ENCODE results near the gene MMADHC. TPM values are rescaled to one million over a fixed set of nuclear protein-coding genes. Genes with fewer than 3 reads are reported as not detected.

The MMADHC gene
- total and polyA plus RNA-seq, 2 of the 13 experiments (the other 11 are each of a cell fraction or from before 2014, with no cell fraction given): 90.2 to 210 TPM

DNA sequence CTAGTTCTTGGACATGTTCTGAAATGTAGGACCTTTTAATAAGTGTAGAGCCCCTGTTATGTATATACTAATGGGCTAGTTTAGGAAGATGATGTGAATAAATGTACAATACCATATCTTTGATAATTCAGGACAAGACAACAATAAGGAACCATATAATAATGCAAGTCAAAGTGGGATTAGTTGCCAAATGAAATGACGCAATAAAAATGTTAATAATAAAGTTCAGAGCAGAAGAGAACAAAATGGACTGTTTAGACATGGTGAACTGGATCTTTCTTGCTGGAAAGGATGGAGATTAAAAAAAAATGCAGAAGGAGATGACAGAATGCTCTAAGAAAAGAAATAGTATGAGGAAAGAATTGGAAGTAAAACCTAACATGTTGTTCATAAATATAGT, 43.7 kb downstream of the MMADHC start:
- WGBS (ENCODE audit: low lambda C conversion rate): 28% methylated on average over 1 of the region's 1 CpG
- Histone ChIP-seq H3K4me1 (ENCODE audit: insufficient read depth, low read length) (no peaks in the 10 kb centered on the region), H3K79me2 (ENCODE audit: insufficient read depth, low read length) (no peaks in the 10 kb centered on the region), H3K9ac (ENCODE audit: insufficient read depth, low read depth, low read length) (no peak overlapping the region), H3K4me3 (replicated peaks in 1 of 3; ENCODE audit: insufficient read depth in 1 of 3, low read depth in 2 of 3, low read length in 3 of 3) (no peak overlapping the region), H2AFZ (ENCODE audit: low read length) (no peak overlapping the region), H4K20me1 (ENCODE audit: insufficient read depth, low read length) (no peaks in the 10 kb centered on the region), H3K9me3 (ENCODE audit: low read length) (no peaks in the 10 kb centered on the region), H3K27me3 (ENCODE audit: control insufficient read depth in 1 of 2, insufficient read depth in 2 of 2, low read length in 2 of 2) (no peaks in the 10 kb centered on the region), H3K27ac (ENCODE audit: extremely low read length, insufficient read depth, low read length) (no peak overlapping the region), H3K4me2 (ENCODE audit: low read depth, low read length) (peak overlapping the region; percentile 46; the same call in 1 of the 2 replicates), H3K36me3 (replicated peaks in 1 of 2; ENCODE audit: control insufficient read depth in 1 of 2, insufficient read depth in 2 of 2, low read length in 2 of 2) (no peaks in the 10 kb centered on the region)
- intact Hi-C loops (cut with micrococcal nuclease; ENCODE audit: unreplicated experiment): no loop called here
- ChIA-PET CTCF (ENCODE audit: low intra/inter-chr PET ratio, low total read pairs) (no interaction called here), POLR2A (no interaction called here)
- in situ Hi-C loops (cut with HindIII; ENCODE audit: extremely low pct_ligation_motif_present, low pct_unique_long_range_greater_than_20kb): no loop called here
- no peak for ATAC-seq
- BruUV-seq (replicated peaks): no TSS peak
- TF ChIP-seq TOPORS (CRISPR knock-in tag; IDR thresholded peaks at IDR 0.05) (no peak), CEBPB (IDR thresholded peaks at IDR 0.05; ENCODE audit: borderline replicate concordance, low read depth, low read length) (peak; percentile 29; the same call in 1 of the 2 replicates), ATF7 (IDR thresholded peaks at IDR 0.05) (peak; percentile 77), ATF7 (CRISPR knock-in tag; IDR thresholded peaks at IDR 0.05) (no peak)
- FAIRE-seq: no peak
- no peak for DNase-seq (ENCODE audit: low spot score)

DNA sequence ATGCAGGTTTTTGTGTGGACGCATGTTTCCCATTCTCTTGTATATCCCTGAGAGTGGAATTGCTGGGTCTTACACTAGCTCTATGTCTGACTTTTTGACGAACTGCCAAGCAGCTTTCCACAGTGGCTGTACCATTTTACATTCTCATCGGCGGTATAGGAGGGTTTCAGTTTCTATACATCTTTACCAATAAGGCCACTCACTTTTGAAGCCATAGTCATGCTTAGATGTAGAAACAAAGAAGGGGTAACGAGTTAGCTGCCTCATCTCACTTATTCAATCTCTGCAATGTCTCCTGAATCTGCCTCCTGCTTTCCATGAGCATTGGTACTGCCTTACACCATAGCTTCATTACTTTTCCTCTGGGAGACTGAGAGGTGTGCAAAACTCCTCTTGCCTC, 47.4 kb downstream of the MMADHC start:
- no TSS peak for BruUV-seq (replicated peaks)
- no peak for FAIRE-seq
- no peak overlapping the region for H3K4me3 ChIP-seq (replicated peaks in 1 of 3; ENCODE audit: insufficient read depth in 1 of 3, low read depth in 2 of 3, low read length in 3 of 3)
- H3K4me2 ChIP-seq (ENCODE audit: low read depth, low read length): no peak overlapping the region
- H3K9me3 ChIP-seq (ENCODE audit: low read length): no peaks in the 10 kb centered on the region
- WGBS (ENCODE audit: low lambda C conversion rate): 20% methylated on average over 5 of the region's 5 CpGs
- H3K27ac ChIP-seq (ENCODE audit: extremely low read length, insufficient read depth, low read length): no peak overlapping the region
- POLR2A ChIA-PET: no interaction called here
- H3K36me3 ChIP-seq (replicated peaks in 1 of 2; ENCODE audit: control insufficient read depth in 1 of 2, insufficient read depth in 2 of 2, low read length in 2 of 2): no peaks in the 10 kb centered on the region
- H3K9ac ChIP-seq (ENCODE audit: insufficient read depth, low read depth, low read length): no peak overlapping the region
- CTCF ChIA-PET (ENCODE audit: low intra/inter-chr PET ratio, low total read pairs): no interaction called here
- intact Hi-C loops (cut with micrococcal nuclease; ENCODE audit: unreplicated experiment) (no loop called here), in situ Hi-C loops (cut with HindIII; ENCODE audit: extremely low pct_ligation_motif_present, low pct_unique_long_range_greater_than_20kb) (no loop called here)
- no peak for ATAC-seq
- TF ChIP-seq ZSCAN29 (CRISPR knock-in tag; conservative IDR thresholded peaks at IDR 0.05) (no peak), ISX (CRISPR knock-in tag; conservative IDR thresholded peaks at IDR 0.05) (no peak), ZBTB20 (CRISPR knock-in tag; IDR thresholded peaks at IDR 0.05; ENCODE audit: borderline replicate concordance, low read depth) (no peak), CC2D1A (CRISPR knock-in tag; IDR thresholded peaks at IDR 0.05) (no peak), PAWR (CRISPR knock-in tag; IDR thresholded peaks at IDR 0.05; ENCODE audit: borderline replicate concordance) (no peak), ARNT2 (CRISPR knock-in tag; IDR thresholded peaks at IDR 0.05; ENCODE audit: low read depth) (no peak), ZNF577 (CRISPR knock-in tag; IDR thresholded peaks at IDR 0.05; ENCODE audit: borderline replicate concordance, low read depth) (no peak), SAP130 (CRISPR knock-in tag; IDR thresholded peaks at IDR 0.05; ENCODE audit: low read depth) (no peak), FOXC1 (CRISPR knock-in tag; IDR thresholded peaks at IDR 0.05; ENCODE audit: borderline replicate concordance) (no peak), ZC3H13 (CRISPR knock-in tag; IDR thresholded peaks at IDR 0.05) (no peak)
- TF ChIP-seq, protein P1, sequence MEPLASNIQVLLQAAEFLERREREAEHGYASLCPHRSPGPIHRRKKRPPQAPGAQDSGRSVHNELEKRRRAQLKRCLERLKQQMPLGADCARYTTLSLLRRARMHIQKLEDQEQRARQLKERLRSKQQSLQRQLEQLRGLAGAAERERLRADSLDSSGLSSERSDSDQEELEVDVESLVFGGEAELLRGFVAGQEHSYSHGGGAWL (CRISPR knock-in tag; IDR thresholded peaks at IDR 0.05): no peak
- TF ChIP-seq, protein P2, sequence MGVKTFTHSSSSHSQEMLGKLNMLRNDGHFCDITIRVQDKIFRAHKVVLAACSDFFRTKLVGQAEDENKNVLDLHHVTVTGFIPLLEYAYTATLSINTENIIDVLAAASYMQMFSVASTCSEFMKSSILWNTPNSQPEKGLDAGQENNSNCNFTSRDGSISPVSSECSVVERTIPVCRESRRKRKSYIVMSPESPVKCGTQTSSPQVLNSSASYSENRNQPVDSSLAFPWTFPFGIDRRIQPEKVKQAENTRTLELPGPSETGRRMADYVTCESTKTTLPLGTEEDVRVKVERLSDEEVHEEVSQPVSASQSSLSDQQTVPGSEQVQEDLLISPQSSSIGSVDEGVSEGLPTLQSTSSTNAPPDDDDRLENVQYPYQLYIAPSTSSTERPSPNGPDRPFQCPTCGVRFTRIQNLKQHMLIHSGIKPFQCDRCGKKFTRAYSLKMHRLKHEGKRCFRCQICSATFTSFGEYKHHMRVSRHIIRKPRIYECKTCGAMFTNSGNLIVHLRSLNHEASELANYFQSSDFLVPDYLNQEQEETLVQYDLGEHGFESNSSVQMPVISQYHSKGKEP (CRISPR knock-in tag; IDR thresholded peaks at IDR 0.05): no peak
- DNase-seq (ENCODE audit: low spot score): no peak
- no peaks in the 10 kb centered on the region for H3K79me2 ChIP-seq (ENCODE audit: insufficient read depth, low read length)
- no peaks in the 10 kb centered on the region for H3K27me3 ChIP-seq (ENCODE audit: control insufficient read depth in 1 of 2, insufficient read depth in 2 of 2, low read length in 2 of 2)
- H3K4me1 ChIP-seq (ENCODE audit: insufficient read depth, low read length): no peaks in the 10 kb centered on the region
- H2AFZ ChIP-seq (ENCODE audit: low read length): no peak overlapping the region
- H4K20me1 ChIP-seq (ENCODE audit: insufficient read depth, low read length): no peaks in the 10 kb centered on the region

Data from HepG2 (cell line).